Measurements from ENCODE around the gene SLC2A3. TPM values are rescaled to one million over a fixed set of nuclear protein-coding genes. Genes with fewer than 3 reads are reported as not detected.

Gene SLC2A3
- total and polyA plus RNA-seq, 9 of the 15 experiments (the other 6 are each of a cell fraction or from before 2014, with no cell fraction given): 67.3 to 491 (median 104) TPM

- TF ChIP-seq, protein P1, sequence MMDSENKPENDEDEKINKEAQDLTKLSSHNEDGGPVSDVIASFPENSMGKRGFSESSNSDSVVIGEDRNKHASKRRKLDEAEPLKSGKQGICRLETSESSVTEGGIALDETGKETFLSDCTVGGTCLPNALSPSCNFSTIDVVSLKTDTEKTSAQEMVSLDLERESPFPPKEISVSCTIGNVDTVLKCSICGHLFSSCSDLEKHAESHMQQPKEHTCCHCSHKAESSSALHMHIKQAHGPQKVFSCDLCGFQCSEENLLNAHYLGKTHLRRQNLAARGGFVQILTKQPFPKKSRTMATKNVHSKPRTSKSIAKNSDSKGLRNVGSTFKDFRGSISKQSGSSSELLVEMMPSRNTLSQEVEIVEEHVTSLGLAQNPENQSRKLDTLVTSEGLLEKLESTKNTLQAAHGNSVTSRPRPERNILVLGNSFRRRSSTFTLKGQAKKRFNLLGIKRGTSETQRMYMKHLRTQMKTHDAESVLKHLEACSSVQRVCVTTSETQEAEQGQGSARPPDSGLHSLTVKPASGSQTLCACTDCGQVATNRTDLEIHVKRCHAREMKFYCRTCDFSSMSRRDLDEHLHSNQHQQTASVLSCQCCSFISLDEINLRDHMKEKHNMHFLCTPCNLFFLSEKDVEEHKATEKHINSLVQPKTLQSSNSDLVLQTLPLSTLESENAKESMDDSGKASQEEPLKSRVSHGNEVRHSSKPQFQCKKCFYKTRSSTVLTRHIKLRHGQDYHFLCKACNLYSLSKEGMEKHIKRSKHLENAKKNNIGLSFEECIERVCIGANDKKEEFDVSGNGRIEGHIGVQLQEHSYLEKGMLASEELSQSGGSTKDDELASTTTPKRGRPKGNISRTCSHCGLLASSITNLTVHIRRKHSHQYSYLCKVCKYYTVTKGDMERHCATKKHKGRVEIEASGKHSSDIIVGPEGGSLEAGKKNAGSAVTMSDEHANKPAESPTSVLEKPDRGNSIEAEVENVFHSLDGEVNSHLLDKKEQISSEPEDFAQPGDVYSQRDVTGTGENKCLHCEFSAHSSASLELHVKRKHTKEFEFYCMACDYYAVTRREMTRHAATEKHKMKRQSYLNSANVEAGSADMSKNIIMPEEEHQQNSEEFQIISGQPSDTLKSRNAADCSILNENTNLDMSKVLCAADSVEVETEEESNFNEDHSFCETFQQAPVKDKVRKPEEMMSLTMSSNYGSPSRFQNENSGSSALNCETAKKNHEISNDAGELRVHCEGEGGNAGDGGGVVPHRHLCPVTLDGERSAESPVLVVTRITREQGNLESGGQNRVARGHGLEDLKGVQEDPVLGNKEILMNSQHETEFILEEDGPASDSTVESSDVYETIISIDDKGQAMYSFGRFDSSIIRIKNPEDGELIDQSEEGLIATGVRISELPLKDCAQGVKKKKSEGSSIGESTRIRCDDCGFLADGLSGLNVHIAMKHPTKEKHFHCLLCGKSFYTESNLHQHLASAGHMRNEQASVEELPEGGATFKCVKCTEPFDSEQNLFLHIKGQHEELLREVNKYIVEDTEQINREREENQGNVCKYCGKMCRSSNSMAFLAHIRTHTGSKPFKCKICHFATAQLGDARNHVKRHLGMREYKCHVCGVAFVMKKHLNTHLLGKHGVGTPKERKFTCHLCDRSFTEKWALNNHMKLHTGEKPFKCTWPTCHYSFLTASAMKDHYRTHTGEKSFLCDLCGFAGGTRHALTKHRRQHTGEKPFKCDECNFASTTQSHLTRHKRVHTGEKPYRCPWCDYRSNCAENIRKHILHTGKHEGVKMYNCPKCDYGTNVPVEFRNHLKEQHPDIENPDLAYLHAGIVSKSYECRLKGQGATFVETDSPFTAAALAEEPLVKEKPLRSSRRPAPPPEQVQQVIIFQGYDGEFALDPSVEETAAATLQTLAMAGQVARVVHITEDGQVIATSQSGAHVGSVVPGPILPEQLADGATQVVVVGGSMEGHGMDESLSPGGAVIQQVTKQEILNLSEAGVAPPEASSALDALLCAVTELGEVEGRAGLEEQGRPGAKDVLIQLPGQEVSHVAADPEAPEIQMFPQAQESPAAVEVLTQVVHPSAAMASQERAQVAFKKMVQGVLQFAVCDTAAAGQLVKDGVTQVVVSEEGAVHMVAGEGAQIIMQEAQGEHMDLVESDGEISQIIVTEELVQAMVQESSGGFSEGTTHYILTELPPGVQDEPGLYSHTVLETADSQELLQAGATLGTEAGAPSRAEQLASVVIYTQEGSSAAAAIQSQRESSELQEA (IDR thresholded peaks at IDR 0.05; ENCODE audit: low read depth): no peak
These were observed 996 bp downstream of the SLC2A3 start (continued) for GRCh38 chr12:7934889-7935492.

Measured in K562 (cell line).